NCI-H1436 (cell line): ENCODE measurements around the gene ZNF286A.
"Not testable (repeated sequence)": the region's sequence is repeated elsewhere in the genome, so short reads cannot be mapped to it uniquely, and the experiment has no call there.

Experiments
- DNase-seq: peaks from one replicate; lab custom pipeline; 2025; lab: John Stamatoyannopoulos, UW

Gene ZNF286A

DNA sequence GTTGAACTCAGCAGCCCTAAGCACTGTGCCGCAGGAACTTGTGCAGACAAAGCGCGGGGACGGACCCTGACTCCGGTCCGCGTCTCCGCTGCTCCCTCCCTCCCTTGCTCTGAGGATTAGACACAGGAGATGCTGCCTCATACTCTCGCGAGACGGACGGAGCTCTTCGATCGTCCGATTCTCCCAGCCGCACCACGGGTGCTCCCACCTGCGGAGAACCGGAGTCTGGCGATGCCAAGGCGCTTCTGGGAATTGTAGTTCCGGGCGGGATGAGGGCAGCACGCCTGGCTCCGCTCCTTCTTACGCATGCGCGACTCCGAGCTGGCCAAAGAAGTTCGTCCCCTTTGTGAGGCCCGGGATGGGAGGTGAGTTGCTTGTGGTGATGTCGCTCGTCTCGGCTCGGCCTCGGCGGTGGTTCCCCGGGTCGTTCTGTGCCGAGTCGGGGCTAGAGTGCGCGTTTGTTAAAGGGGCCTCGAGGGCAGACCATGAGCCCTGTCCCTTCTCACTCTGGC is at the start of gene ZNF286A:
TSS of gene ZNF286A (plus strand) at position 340 of the 512 bp plus-strand sequence. CDS start 578 bp downstream, outside the sequence.
- peak; percentile 98 for DNase-seq

DNA sequence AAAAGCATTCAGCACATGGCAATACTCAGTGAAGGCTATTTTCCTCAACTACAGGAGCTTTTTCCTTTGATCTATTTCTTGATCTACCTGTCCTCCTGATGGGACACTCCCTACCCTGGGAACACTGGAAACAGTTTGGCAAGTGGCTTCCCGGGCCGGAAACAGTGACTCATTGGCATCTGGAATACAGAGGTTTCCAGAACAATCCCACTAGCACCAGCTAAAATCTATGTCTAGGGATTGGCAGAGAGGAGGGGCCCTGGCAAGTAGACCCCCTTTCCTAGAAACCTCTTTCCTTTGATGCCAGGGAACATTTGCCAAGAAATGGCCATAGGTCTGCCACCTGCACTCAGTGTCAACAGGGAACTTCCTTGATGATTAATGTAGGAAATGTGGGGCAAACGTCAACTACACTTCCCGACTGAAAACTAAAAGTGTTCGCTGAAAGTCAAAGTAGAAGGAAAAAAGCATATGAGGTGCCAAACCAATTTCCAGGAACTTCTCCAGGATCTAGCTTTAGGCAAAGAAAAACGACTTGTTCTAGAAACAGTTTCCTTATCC is 49.6 kb upstream of the ZNF286A start:
- DNase-seq = no peak

DNA sequence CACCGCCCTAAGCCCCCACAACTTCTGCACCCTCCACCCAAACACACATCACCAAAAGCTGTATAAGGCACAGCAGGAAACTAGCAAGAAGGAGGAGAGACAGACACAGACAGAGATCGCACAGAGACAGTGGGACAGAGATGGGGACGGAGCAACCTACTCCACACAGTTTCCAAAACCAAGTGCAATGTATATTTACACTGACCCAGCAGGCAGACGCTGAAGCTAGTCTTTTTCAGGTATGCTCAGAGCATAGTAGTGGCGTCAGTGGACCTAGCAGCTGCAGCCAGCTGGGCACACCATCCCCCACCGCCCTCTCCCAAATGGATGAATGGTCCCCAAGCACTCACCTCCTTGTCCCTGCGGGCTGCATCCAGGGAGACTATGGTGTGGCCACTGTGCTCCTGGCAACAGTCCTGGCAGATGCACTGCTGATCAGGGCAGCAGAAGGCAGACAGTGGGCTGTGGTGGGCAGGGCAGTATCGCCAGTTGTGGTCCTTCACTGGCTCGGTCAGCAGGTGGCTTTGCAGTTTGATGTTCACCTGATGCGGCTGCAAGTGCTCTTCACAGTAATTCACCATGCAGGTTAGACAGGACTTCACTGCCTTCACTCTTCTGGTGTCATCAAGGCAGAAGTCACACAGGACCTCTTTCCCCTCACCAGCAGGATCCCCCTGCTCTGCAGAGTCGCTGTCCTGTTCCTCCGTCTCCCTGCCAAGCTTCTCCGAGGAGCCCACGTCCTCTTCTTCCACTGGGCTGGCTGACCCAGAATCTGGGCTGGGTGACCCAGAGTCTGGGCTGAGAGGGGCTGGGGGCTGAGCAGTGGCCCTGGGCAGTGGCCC is 48.6 kb upstream of the ZNF286A start:
- no peak for DNase-seq

DNA sequence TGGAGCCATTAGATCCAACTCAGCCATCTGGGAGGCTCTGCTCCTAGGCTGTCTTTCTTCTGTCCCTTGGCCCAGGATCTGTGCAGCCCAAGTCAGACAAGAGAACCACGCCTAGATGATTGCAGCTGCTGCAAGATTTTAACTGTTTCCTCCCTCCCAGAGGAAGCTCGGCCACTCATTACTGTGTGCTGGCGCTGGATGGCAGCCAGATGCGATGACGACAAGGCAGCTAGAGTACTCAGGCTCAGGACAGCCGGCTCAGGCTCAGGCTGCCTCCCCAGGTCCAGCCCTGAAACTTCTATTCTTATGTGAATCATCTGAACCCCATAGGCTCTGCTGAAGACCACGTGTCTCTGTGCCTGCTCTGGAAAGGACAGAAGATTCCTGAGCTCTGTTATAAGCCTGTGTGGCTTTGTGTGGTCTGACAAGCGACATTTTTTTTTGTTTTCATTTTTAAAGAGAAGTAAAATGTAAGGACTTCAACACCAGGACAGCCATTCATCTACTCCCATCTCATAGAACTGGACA is 47.9 kb upstream of the ZNF286A start:
- peak; percentile 70 for DNase-seq

DNA sequence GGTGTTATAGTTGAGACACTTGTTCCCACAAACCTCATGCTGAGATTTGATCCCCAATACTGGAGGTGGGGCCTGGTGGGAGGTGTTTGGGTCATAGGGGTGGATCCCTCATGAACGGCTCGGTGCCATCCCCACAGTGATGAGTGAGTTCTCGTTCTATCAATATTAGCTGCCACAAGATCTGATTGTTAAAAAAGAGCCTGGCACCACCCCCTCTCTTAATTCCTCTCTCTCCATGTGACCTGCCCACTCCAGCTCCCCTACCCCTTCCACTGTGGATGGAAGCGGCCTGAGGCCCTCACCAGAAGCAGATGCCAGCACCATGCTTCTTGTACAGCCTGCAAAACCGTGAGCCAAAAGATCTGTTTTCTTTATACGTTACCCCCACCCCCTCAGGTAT is 46.6 kb upstream of the ZNF286A start:
- DNase-seq = no peak

DNA sequence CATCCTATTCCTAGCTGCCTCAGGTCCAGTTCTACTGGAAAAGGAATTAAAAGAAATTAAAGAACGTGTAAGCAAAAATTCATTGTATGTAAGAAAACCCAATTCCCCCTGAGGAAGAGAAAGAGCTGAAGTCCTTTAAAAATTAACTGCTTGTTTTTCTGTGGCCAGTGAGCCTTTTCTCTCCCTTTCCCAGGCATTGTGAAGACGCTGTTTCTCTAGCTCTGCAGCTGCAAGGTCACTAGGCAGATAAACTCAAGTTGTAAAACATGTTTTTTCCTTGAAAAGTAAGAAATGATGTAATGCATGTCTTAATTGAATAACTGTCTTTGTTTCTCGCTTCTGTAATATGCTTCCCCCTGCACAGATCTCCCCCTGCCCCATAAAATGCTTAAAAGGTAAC is 45.2 kb upstream of the ZNF286A start:
- not testable (repeated sequence) for DNase-seq

DNA sequence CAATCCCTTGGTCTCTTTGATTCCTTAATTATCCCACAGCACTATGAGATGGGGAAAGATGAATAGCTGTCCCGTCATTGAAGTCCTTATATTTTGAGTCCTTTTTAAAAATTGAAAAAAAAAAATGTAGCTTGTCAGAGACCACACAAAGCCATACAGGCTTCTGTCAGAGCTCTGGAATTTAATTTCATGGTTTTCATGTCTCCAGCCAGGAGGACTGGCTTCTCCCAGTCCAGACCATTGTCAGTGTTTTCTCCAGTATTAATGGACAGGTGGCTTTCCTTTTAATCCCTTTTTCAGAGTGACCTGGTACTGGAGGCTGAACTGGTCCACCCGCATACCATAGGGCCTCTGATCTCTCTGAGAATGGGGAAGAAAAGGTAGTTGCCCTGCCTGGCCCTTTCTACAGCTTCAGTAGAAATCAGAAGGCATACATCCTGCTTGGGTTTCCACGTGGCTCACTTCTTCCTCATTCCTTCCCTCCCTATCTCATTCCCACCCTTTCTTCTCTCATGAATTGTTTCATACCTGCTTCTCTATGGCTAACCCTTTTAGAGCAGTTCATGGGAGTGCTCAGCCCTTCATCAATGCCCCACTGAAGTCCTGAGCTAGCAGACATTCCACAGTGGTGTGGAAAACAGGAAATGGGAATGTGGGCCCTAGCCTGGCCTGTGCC is 44.5 kb upstream of the ZNF286A start:
- no peak for DNase-seq

DNA sequence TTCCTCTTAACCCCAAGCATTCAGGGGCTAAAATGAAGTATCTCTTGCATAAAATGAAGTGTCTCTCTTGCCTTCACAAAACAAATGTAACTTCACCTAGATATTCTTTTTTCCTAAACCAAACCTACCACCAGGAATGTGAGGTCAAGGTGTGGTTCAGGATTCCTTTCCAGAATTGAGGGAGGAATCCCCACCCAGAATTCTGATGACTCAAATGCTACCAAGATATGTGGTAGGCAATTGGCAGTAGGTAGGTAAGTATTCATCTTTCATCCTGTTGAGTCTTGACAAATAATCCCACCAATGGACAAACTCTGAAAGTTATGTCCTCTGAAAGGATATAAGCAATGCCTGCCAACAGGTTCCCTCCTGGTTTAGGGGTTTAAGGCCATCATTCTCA is 41.7 kb upstream of the ZNF286A start:
- DNase-seq = no peak

DNA sequence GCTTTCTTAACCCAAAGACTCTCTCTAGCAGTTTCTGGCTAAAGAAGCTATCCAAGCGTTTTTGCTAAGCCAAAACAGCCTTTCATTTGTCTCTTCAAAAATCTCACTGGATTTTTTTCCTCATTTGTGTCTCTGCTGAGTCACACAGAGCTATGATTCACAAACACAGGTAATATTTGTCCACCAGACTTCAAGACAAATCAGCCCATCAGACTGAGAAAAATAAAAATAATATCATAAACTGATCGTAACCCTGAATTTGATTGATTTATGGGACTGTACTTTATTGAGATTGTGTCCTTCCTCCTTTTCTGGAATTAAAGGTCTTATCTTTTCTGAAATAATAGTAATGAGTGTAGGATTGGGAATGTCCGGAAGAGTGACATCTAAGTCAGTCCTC is 41.3 kb upstream of the ZNF286A start:
- no peak for DNase-seq

DNA sequence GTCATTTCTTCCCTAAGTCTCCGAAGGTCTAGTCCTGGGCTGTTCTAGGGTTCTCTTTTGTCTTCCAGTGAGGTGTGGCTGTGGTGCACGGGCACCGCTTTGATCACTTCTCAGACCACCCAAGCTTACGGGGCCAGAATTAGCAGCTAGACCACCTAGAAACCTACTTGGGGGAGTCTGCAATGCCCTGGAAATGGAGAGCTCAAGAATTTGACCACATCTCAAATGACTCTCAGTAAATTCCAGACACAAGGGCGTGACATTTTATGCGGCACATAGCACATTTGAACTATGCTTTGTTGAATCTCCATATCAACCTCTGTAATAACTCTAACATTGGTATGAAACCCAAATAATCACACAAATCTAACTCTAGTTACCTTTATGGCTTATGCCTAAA is 40.3 kb upstream of the ZNF286A start:
- no peak for DNase-seq

DNA sequence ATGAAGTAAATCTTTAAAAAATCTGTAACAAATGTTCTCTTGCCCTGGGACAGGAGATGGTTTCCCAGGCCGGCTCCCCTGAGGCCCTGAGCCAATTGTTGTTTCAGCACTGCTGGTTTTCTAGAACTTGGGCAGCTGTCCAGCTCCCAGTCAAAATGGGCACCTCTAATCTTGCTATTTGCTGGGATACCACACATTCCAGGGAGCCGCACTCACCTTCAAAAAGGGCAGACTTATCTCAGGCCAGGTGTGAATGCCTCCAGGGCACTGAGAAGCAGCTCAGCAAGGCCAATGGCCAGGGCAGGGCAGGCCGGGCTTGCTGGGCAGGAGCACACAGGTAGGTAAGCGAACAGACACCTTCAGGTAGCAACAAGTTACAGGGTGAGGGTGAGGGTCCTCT is 39.9 kb upstream of the ZNF286A start:
- no peak for DNase-seq

DNA sequence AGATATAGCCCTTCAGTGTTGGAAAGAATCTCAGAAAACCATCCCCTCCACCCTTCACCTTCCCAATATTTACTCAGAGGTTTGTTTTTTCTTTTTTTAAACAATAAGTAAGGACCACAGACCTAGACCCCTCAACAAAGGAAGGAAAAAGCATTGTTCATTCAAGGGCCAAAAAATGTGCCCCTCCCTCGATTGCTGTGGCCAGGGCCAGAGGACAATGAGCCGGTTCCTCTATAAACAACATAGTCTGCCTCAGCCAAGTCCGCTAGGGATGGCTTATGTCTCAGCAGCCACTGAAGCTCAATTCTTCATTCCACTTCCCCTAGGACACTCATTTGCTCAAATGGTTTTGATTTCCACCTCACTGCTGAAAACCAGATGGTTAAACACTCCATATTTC is 39.5 kb upstream of the ZNF286A start:
- DNase-seq = no peak

DNA sequence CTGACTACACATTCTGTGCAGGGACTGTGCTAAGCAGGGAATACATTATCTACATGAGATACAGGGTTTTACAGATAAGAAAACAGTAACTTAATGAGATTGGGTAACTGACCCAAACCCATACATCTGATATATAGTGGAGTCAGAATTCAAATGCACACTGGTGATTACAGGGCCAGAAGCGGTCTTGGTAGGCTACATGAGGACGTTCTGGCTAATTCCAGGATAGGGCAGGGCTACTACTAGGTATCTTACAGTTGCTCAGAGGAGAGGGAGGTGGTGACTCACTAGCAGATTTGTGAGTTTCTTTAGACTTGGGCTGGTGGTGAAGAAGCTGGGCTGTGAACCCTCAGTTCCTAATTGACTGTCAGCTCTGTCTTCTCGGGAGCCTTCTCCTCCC is 36.9 kb upstream of the ZNF286A start:
- DNase-seq = no peak

DNA sequence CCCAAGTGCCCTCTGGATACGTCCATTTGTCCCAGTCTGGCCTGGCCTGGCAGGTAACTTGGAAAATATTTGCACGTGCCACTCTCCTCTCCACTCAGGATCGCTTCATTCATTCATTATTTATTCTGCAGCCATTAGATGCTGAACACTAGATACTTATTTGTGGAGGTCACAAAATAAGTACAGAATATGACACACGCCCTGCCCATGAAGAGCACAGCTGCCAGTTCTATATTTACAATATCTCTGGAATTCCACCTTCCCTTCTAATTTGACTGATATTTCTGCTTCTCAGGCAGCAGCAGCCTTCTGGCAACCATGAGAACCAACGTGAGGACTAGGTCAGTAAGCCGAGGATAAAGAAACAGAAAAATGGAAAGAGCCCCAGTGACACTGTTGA is 36.4 kb upstream of the ZNF286A start:
- DNase-seq = no peak

DNA sequence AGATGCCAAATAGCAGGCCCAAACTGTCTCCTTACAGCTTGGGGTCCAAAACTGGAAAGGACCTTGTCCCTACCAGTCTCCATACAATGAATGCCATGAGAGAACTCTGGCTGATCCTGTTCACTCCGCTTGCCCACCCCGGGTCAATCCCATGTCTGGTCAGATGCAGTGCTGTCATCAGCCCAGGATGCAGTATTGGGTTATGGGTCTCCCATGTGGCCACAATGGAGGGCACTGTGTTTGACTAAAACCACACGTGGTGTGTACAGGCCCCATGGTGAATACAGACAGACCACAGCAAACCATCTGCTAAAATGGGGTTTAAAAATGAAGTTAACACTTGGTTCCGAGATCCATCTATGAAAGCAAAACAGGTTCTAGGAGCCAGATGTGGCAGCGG is 35.9 kb upstream of the ZNF286A start:
- DNase-seq = no peak

DNA sequence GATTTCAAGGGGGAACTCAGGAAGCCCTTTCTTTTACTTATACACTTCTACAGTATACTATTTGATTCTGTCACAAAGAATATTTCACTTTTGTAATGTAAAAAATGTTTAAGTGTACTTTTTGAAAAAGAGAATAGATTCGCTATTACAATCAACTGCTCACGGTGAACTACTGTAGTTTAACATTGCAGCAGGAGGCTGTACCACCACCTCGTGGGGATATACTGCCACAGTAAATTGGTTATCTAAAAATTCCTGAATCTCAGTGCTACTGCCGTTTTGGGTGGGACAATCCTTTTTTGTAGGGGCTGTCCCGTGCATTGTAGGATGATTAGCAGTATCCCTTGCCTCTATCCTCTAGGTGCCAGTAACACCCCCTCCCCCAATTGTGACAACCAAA is 30.0 kb upstream of the ZNF286A start:
- DNase-seq = not testable (repeated sequence)

DNA sequence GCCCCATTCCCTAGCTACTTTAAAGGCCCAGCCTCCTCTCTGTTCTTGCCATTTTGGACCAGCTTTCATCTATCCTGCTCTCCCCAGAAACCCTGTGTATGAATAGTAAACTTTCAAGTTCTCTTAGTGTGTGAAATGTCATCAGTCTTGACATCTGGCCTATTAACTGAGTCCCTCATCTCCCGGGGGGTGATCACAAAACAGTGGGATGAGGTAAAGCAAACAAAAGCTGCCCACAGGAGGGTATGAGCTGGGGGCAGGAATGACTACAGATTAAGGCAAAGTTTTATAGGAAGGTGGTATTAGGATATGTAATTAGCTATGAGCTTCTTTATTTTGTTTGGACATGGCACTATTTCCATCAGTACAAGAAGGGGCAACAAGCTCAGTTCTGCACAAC is 24.9 kb upstream of the ZNF286A start:
- not testable (repeated sequence) for DNase-seq

DNA sequence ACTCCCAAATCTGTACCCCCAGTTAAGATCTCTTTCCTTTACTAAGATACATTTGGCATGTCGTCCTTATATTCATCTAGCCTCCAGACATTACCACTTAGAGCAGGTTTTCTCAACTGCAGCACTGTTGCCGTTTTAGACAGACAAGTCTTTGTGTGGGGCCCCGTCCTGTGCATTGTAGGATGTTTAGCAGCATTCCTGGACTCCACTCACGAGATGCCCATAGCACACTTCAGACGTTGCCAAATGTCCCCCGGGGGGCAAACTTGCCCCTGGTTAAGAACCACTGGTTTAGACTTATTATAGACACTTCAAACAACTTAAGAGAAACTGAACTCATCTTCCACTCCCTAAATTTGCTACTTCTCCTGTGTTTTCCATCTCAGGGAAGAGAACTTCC is 23.6 kb upstream of the ZNF286A start:
- not testable (repeated sequence) for DNase-seq

DNA sequence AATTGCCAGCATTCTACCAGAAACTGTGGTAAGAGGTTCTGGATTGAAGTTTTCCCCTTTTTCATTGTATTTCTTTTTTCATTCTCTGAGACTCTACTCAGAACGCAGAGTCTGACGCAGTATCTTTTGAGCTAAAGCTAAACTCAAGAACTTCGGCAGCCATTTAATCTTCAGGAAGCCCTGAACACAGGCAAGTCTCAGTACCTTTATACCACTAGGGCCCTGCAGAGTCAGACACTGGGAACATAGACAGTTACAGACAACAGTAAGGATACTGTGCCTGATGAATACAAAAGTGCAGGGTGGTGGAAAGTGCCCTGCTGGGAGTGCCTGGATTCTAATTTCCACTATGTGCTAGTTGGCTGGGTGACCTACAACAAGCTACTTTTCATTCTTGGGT is 16.4 kb upstream of the ZNF286A start:
- not testable (repeated sequence) for DNase-seq

DNA sequence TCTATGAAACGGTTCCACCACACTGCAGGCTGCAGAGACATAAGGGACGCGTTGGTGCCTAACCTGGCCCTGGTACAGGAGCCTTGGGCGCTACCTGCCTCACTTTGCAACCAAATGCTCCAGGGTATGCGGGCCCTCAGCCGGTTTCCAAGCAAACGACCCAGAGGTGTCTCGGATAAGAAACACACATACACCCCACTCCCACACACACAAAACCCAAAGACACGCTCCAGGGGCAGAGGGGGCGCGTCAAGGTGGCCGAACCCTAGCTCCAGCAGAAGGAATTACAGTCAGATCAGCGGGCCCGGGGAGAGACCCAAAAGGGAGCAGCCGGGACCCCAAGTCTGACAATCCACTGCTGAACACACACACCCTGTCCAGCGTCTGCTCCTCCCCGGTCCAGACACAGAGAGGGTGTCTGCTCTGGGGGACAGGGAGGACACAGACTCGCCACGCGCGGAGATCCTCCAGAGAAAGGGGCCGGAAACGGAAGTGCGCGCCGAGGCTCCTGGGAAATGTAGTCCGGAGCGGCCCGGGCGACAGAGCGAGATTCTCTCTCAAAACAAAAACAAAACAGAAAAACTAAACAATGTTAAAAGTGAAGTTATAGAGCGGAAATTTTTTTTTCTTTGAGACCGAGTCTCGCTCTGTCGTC is 15.6 kb upstream of the ZNF286A start, which contains the start of gene TRIM16:
TSS of gene TRIM16 (minus strand) at position 488 of the 655 bp plus-strand sequence. CDS start 32,702 bp downstream, outside the sequence.
- peak; percentile 37 for DNase-seq

DNA sequence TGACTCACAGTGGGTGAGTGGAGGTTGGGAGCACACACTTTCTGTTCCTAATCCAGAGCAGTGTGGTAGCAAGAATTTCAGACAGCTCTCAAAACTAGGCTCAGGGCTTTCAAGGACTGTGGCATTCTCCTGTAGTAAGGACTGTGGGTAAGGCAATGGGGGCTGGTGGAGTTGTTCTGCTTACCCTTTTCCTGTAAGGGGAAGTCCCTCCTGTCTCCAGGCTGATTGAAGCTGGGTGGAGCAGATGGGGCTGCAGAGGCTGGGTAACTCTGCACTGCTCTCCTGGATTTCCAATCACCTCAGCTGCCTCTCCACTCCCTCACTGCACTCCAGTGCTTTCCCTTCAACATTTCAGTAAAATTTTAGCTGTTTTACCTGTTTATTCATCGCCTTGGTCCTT is 12.1 kb upstream of the ZNF286A start:
- DNase-seq = not testable (repeated sequence)

DNA sequence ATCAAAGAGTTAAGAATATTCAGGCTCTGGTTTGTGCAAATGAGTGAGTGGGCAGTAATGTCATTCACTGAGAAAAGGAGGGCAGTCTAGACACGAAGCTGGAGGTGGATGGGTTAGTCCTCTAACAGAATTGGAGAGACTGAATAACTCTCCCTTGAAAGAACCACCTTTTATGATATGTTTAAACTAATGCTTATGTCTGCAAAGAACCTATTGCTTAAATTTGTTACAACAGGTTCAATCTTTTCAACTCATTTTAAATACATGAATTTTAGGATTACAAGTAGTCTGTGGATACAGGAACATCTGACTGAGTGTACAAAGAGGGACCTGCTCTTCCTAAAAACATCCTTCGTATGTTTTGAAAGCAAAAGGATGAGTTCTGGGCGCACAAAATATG is 585 bp upstream of the ZNF286A start:
- DNase-seq = not testable (repeated sequence)
